ENCODE data around the gene ARGLU1. TPM values are rescaled to one million over a fixed set of nuclear protein-coding genes. Genes with fewer than 3 reads are reported as not detected.

Gene ARGLU1
- total RNA-seq, 1 donor = 41.8 TPM

DNA sequence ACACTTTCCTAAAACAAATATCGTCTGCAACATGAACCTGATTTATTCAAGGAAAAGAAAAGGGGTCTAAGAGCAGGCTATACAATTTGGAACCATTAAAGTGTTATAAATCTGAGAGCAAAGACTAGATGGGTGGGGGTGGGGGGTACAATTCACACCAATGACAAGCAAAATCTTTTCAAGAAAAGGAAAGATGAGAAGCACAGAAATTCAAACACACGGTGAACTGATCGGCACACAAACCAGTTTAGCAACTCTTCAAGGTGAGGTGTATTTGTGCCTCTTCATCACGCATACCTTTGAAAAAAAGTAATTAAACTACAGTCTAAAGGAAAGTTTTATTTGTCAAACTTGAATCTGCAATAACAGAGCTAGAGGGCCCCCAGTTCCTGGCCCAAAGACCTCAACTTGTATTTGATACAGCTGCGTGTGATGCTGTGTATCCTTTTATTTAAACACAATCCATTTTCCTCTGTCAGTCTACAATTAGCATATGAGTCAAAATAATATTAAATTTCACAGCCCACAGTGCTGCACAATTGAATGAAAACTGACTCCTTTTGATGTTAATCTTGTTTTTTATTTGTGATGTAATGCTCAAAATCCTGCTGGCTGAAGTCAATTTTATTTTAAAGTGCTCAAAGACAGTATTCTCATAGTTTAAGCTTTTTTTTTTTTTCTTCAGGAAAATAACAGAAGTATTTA lies 46.7 kb downstream of the ARGLU1 start:
- H3K4me3 ChIP-seq (ENCODE audit: low read depth, low read length) = no peak overlapping the region
- TF ChIP-seq, protein P1, sequence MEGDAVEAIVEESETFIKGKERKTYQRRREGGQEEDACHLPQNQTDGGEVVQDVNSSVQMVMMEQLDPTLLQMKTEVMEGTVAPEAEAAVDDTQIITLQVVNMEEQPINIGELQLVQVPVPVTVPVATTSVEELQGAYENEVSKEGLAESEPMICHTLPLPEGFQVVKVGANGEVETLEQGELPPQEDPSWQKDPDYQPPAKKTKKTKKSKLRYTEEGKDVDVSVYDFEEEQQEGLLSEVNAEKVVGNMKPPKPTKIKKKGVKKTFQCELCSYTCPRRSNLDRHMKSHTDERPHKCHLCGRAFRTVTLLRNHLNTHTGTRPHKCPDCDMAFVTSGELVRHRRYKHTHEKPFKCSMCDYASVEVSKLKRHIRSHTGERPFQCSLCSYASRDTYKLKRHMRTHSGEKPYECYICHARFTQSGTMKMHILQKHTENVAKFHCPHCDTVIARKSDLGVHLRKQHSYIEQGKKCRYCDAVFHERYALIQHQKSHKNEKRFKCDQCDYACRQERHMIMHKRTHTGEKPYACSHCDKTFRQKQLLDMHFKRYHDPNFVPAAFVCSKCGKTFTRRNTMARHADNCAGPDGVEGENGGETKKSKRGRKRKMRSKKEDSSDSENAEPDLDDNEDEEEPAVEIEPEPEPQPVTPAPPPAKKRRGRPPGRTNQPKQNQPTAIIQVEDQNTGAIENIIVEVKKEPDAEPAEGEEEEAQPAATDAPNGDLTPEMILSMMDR (IDR thresholded peaks at IDR 0.05; ENCODE audit: insufficient read depth, low read length) = no peak
- DNase-seq (ENCODE audit: low read depth) = no peak

- peak; percentile 74 for DNase-seq (ENCODE audit: low read depth)
- H3K4me3 ChIP-seq (ENCODE audit: low read depth, low read length) = no peak overlapping the region
- TF ChIP-seq, protein P1 (IDR thresholded peaks at IDR 0.05; ENCODE audit: insufficient read depth, low read length) = peak; percentile 59
Observed at GRCh38 chr13:106520251-106521054, 47.5 kb downstream of the ARGLU1 start.

DNA sequence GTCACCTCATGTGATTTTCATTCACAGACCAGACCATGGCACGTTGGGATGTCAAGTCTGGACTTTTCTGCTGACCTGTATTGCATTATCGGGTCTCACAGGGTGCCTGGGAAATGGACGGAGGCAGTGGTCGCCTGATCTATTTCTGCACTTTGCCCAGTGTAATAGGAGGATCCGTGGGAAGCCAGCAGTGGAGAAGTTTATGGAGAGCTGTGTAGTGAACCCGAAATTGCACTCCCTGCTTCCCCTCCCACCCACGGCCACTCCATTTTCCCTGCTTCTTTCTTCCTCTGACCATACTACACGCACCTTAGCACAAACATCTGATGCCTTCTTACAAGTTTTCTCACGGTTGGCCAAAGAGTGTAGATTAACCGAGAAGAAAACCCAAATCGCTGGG lies 49.4 kb downstream of the ARGLU1 start:
- DNase-seq (ENCODE audit: low read depth) = no peak
- TF ChIP-seq, protein P1 (IDR thresholded peaks at IDR 0.05; ENCODE audit: insufficient read depth, low read length) = no peak
- H3K4me3 ChIP-seq (ENCODE audit: low read depth, low read length) = no peak overlapping the region

GRCh38 chr13:106517109-106517847 lies 50.7 kb downstream of the ARGLU1 start:
- DNase-seq (ENCODE audit: low read depth) = no peak
- H3K4me3 ChIP-seq (ENCODE audit: low read depth, low read length) = no peak overlapping the region
- TF ChIP-seq, protein P1 (IDR thresholded peaks at IDR 0.05; ENCODE audit: insufficient read depth, low read length) = no peak

GRCh38 chr13:106515635-106516254 lies 52.2 kb downstream of the ARGLU1 start:
- no peak for DNase-seq (ENCODE audit: low read depth)
- H3K4me3 ChIP-seq (ENCODE audit: low read depth, low read length) = no peak overlapping the region
- TF ChIP-seq, protein P1 (IDR thresholded peaks at IDR 0.05; ENCODE audit: insufficient read depth, low read length) = no peak

DNA sequence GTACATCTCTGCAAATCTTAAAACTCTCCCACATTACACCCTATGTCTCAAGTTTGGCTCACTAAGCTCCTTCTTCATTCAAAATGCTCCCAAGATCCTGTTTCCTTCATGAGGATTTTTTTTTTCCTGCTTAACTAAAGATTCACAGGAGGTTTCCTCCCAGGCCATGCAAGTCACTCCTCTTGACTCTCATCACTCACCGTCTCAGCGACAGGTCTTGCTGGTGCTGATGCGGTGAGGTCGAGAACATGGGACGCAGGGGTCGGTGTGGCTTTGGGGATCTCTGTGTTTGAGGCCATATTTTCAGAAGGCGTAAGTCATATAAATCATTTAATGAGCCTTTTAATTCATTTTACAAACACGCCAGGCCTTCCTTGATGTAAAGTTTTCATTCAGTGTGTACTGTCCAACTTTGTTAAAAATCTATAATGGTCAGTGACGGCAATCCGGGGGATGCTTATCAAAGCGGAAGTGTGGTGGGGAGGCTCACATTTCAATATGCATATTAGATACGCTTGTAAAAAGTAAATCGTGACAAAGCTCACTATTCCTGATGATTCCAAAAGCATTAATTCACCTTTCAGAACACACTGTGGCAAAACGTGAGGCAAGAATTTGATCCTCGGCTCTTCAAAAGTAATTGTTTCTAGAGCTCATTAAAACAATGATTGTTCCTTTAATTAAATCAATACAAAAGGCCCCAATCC lies 52.9 kb downstream of the ARGLU1 start:
- no peak overlapping the region for H3K4me3 ChIP-seq (ENCODE audit: low read depth, low read length)
- no peak for DNase-seq (ENCODE audit: low read depth)
- TF ChIP-seq, protein P1 (IDR thresholded peaks at IDR 0.05; ENCODE audit: insufficient read depth, low read length) = no peak
